ENCODE results near the gene CTIF. TPM values are rescaled to one million over a fixed set of nuclear protein-coding genes. Genes with fewer than 3 reads are reported as not detected.

The CTIF gene
- polyA plus RNA-seq, 4 donors, result 8.1 to 22.6 (median 11.3) TPM

GRCh38 chr18:48872234-48873145 lies 333.7 kb downstream of the CTIF start:
- no peak for FAIRE-seq
- no peaks in the 10 kb centered on the region for H3K9me3 ChIP-seq (ENCODE audit: control insufficient read depth in 2 of 2, insufficient read depth in 1 of 2, low read depth in 1 of 2, low read length in 1 of 2)
- WGBS, 3 donors, result 78 to 87% (median 83%) methylated on average over 20 of the region's 20 CpGs

GRCh38 chr18:48874233-48874632 lies 335.4 kb downstream of the CTIF start:
- no peak for FAIRE-seq
- 75 to 92% (median 81%) methylated on average over 5 of the region's 5 CpGs for WGBS, 3 donors

More at GRCh38 chr18:48872234-48873145, 333.7 kb downstream of the CTIF start:
- peaks cover 0 to 14% (median 0%) of the 10 kb centered on the region in 3 donors for H3K4me1 ChIP-seq (ENCODE audit: control insufficient read depth in 3 of 3, insufficient read depth in 2 of 3, low read depth in 1 of 3, low read length in 2 of 3)
- H3K27ac ChIP-seq (ENCODE audit: low read depth in 1 of 3, low read length in 2 of 3), result no peak overlapping the region
- no peak for DNase-seq
- H3K27me3 ChIP-seq (ENCODE audit: control insufficient read depth in 3 of 3, insufficient read depth in 3 of 3, low read length in 3 of 3), result no peaks in the 10 kb centered on the region
- no peak overlapping the region for H3K4me3 ChIP-seq (ENCODE audit: low read depth in 1 of 3, low read length in 3 of 3)
- no peaks in the 10 kb centered on the region for H3K36me3 ChIP-seq (ENCODE audit: control insufficient read depth in 3 of 3, insufficient read depth in 2 of 3, low read depth in 1 of 3, low read length in 3 of 3)

DNA sequence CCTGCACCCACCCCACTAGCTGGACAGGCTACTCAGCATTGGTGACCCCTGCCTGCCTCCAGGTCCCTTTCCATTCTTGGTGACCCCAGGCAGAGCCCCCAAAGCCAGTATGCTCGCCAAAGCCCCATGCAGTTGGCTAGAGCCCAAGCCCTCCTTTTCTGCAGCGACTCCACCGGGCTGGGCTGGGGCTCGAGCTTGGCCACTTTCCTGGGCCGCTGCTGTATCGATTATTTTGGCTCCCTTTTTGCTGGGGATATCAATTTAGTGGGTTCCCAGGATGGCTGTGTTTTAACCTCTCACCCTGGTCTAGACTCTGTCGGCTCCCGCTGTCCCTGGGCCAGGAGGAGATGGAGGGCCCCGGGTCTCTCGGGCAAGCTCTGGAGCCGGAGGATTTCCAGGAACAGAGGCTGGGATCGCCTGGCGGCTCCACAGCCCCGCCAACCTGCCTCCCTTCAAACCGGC lies 335.9 kb downstream of the CTIF start:
- peaks cover 0 to 17% (median 0%) of the 10 kb centered on the region in 3 donors for H3K4me1 ChIP-seq (ENCODE audit: control insufficient read depth in 3 of 3, insufficient read depth in 2 of 3, low read depth in 1 of 3, low read length in 2 of 3)
- H3K27ac ChIP-seq (ENCODE audit: low read depth in 1 of 3, low read length in 2 of 3), result no peak overlapping the region
- 87 to 92% (median 90%) methylated on average over 15 of the region's 15 CpGs for WGBS, 3 donors
- H3K4me3 ChIP-seq (ENCODE audit: low read depth in 1 of 3, low read length in 3 of 3), result no peak overlapping the region
- H3K27me3 ChIP-seq (ENCODE audit: control insufficient read depth in 3 of 3, insufficient read depth in 3 of 3, low read length in 3 of 3), result no peaks in the 10 kb centered on the region
- DNase-seq (no peak), FAIRE-seq (no peak)
- no peaks in the 10 kb centered on the region for H3K36me3 ChIP-seq (ENCODE audit: control insufficient read depth in 3 of 3, insufficient read depth in 2 of 3, low read depth in 1 of 3, low read length in 3 of 3)
- H3K9me3 ChIP-seq (ENCODE audit: control insufficient read depth in 2 of 2, insufficient read depth in 1 of 2, low read depth in 1 of 2, low read length in 1 of 2), result no peaks in the 10 kb centered on the region

More at GRCh38 chr18:48874233-48874632, 335.4 kb downstream of the CTIF start:
- Histone ChIP-seq H3K36me3 (ENCODE audit: control insufficient read depth in 3 of 3, insufficient read depth in 2 of 3, low read depth in 1 of 3, low read length in 3 of 3) (no peaks in the 10 kb centered on the region), H3K27ac (ENCODE audit: low read depth in 1 of 3, low read length in 2 of 3) (no peak overlapping the region), H3K4me1 (ENCODE audit: control insufficient read depth in 3 of 3, insufficient read depth in 2 of 3, low read depth in 1 of 3, low read length in 2 of 3) (peaks cover 0 to 14% (median 0%) of the 10 kb centered on the region in 3 donors), H3K27me3 (ENCODE audit: control insufficient read depth in 3 of 3, insufficient read depth in 3 of 3, low read length in 3 of 3) (no peaks in the 10 kb centered on the region), H3K4me3 (ENCODE audit: low read depth in 1 of 3, low read length in 3 of 3) (no peak overlapping the region), H3K9me3 (ENCODE audit: control insufficient read depth in 2 of 2, insufficient read depth in 1 of 2, low read depth in 1 of 2, low read length in 1 of 2) (no peaks in the 10 kb centered on the region)
- DNase-seq, result no peak

DNA sequence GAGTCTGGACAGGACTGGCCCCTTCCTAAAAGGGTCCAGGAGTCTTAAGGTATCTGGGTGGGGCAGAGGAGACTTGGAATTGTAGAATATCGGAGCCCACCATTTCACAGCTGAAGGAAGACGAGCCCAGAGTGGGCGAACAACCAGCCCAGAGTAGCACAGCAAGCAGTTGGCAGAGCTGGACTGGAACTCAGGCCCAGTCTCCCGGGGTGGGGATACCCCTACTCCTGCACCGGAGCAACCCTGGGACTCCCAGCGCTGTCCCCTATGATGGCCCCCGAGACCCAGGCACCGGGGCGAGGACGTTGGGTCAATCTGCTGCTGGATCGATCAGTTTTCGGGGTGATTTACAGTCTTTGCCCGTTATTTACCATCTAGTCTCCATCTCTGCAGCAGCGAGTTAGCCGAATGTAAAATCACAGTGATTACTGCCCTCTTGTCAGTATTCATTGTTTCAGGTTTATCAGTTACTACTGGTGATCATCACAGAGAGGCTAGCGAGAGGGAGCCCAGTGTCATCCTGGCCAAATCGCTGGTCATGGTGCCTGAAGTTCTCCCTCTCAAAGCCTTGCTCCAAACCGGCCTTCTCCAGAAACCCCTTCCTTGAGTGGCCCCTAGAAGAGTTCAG lies 336.6 kb downstream of the CTIF start:
- WGBS, 3 donors, result 89 to 93% (median 90%) methylated on average over 18 of the region's 18 CpGs
- Histone ChIP-seq H3K27me3 (ENCODE audit: control insufficient read depth in 3 of 3, insufficient read depth in 3 of 3, low read length in 3 of 3) (no peaks in the 10 kb centered on the region), H3K36me3 (ENCODE audit: control insufficient read depth in 3 of 3, insufficient read depth in 2 of 3, low read depth in 1 of 3, low read length in 3 of 3) (no peaks in the 10 kb centered on the region), H3K4me3 (ENCODE audit: low read depth in 1 of 3, low read length in 3 of 3) (no peak overlapping the region), H3K27ac (ENCODE audit: low read depth in 1 of 3, low read length in 2 of 3) (no peak overlapping the region), H3K9me3 (ENCODE audit: control insufficient read depth in 2 of 2, insufficient read depth in 1 of 2, low read depth in 1 of 2, low read length in 1 of 2) (peaks cover 0 to 3% of the 10 kb centered on the region in 2 donors), H3K4me1 (ENCODE audit: control insufficient read depth in 3 of 3, insufficient read depth in 2 of 3, low read depth in 1 of 3, low read length in 2 of 3) (peaks cover 0 to 17% (median 0%) of the 10 kb centered on the region in 3 donors)
- no peak for DNase-seq
- no peak for FAIRE-seq

- no peak for DNase-seq
- Histone ChIP-seq H3K4me1 (ENCODE audit: control insufficient read depth in 3 of 3, insufficient read depth in 2 of 3, low read depth in 1 of 3, low read length in 2 of 3) (peaks cover 0 to 17% (median 0%) of the 10 kb centered on the region in 3 donors), H3K9me3 (ENCODE audit: control insufficient read depth in 2 of 2, insufficient read depth in 1 of 2, low read depth in 1 of 2, low read length in 1 of 2) (peaks cover 0 to 9% of the 10 kb centered on the region in 2 donors), H3K36me3 (ENCODE audit: control insufficient read depth in 3 of 3, insufficient read depth in 2 of 3, low read depth in 1 of 3, low read length in 3 of 3) (no peaks in the 10 kb centered on the region), H3K27ac (ENCODE audit: low read depth in 1 of 3, low read length in 2 of 3) (no peak overlapping the region), H3K4me3 (ENCODE audit: low read depth in 1 of 3, low read length in 3 of 3) (no peak overlapping the region), H3K27me3 (ENCODE audit: control insufficient read depth in 3 of 3, insufficient read depth in 3 of 3, low read length in 3 of 3) (no peaks in the 10 kb centered on the region)
- FAIRE-seq, result no peak
- WGBS, 3 donors, result 72 to 83% (median 77%) methylated on average over 15 of the region's 15 CpGs
Measured at GRCh38 chr18:48875942-48876511, 337.2 kb downstream of the CTIF start.

DNA sequence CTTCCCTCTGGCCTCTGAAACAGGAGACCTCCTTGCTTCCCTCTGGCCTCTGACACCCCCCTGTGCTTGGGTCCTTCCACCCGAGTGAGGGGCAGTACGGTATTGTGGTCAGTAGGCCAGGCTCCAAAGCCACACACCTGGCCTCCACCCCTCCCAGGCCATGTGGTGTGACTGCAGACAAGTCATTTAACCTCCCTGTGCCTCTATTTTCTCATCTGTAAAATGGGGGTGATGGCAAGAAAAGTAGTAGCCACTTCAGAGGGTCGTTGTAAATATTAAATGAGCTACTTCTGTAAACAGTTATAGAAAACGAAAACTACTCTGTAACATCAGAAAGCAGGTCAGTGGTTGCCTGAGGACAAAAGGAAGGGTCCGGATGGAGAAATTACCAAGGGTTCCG lies 337.8 kb downstream of the CTIF start:
- 88 to 92% (median 90%) methylated on average over 6 of the region's 6 CpGs for WGBS, 3 donors
- DNase-seq, result no peak

DNA sequence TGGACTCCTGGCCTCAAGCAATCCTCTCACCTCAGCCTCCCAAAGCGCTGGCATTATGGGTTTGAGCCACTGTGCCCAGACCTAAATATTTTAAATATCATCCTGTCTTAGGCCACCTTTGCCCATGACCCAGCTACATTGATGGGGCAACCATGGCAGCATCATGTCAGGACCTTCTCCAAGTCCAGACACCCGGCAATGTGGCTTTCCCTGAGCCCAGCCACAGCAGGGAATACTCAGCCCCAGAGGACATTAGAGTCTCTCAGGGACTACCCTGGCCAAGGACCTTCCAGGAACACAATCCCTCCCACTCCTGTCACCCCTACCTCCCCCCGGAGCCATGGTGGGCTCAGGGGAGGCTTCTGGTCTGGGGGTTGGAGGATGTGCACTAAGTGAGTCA lies 339.1 kb downstream of the CTIF start:
- 87 to 93% (median 92%) methylated on average over 3 of the region's 3 CpGs for WGBS, 3 donors
- FAIRE-seq (no peak), DNase-seq (no peak)
- Histone ChIP-seq H3K9me3 (ENCODE audit: control insufficient read depth in 2 of 2, insufficient read depth in 1 of 2, low read depth in 1 of 2, low read length in 1 of 2) (peaks cover 0 to 13% of the 10 kb centered on the region in 2 donors), H3K36me3 (ENCODE audit: control insufficient read depth in 3 of 3, insufficient read depth in 2 of 3, low read depth in 1 of 3, low read length in 3 of 3) (no peaks in the 10 kb centered on the region), H3K27ac (ENCODE audit: low read depth in 1 of 3, low read length in 2 of 3) (no peak overlapping the region), H3K4me1 (ENCODE audit: control insufficient read depth in 3 of 3, insufficient read depth in 2 of 3, low read depth in 1 of 3, low read length in 2 of 3) (peaks cover 0 to 15% (median 0%) of the 10 kb centered on the region in 3 donors), H3K27me3 (ENCODE audit: control insufficient read depth in 3 of 3, insufficient read depth in 3 of 3, low read length in 3 of 3) (no peaks in the 10 kb centered on the region), H3K4me3 (ENCODE audit: low read depth in 1 of 3, low read length in 3 of 3) (no peak overlapping the region)

More for the DNA sequence above, 337.8 kb downstream of the CTIF start:
- no peak for FAIRE-seq
- Histone ChIP-seq H3K4me1 (ENCODE audit: control insufficient read depth in 3 of 3, insufficient read depth in 2 of 3, low read depth in 1 of 3, low read length in 2 of 3) (peaks cover 0 to 17% (median 0%) of the 10 kb centered on the region in 3 donors), H3K27me3 (ENCODE audit: control insufficient read depth in 3 of 3, insufficient read depth in 3 of 3, low read length in 3 of 3) (no peaks in the 10 kb centered on the region), H3K36me3 (ENCODE audit: control insufficient read depth in 3 of 3, insufficient read depth in 2 of 3, low read depth in 1 of 3, low read length in 3 of 3) (no peaks in the 10 kb centered on the region), H3K27ac (ENCODE audit: low read depth in 1 of 3, low read length in 2 of 3) (no peak overlapping the region), H3K9me3 (ENCODE audit: control insufficient read depth in 2 of 2, insufficient read depth in 1 of 2, low read depth in 1 of 2, low read length in 1 of 2) (peaks cover 0 to 11% of the 10 kb centered on the region in 2 donors), H3K4me3 (ENCODE audit: low read depth in 1 of 3, low read length in 3 of 3) (no peak overlapping the region)

- Histone ChIP-seq H3K27me3 (ENCODE audit: control insufficient read depth in 3 of 3, insufficient read depth in 3 of 3, low read length in 3 of 3) (no peaks in the 10 kb centered on the region), H3K9me3 (ENCODE audit: control insufficient read depth in 2 of 2, insufficient read depth in 1 of 2, low read depth in 1 of 2, low read length in 1 of 2) (peaks cover 0 to 13% of the 10 kb centered on the region in 2 donors), H3K36me3 (ENCODE audit: control insufficient read depth in 3 of 3, insufficient read depth in 2 of 3, low read depth in 1 of 3, low read length in 3 of 3) (no peaks in the 10 kb centered on the region), H3K4me1 (ENCODE audit: control insufficient read depth in 3 of 3, insufficient read depth in 2 of 3, low read depth in 1 of 3, low read length in 2 of 3) (peaks cover 0 to 10% (median 0%) of the 10 kb centered on the region in 3 donors), H3K27ac (ENCODE audit: low read depth in 1 of 3, low read length in 2 of 3) (no peak overlapping the region), H3K4me3 (ENCODE audit: low read depth in 1 of 3, low read length in 3 of 3) (no peak overlapping the region)
- WGBS, 3 donors, result 71 to 74% (median 74%) methylated on average over 12 of the region's 12 CpGs
- DNase-seq, result no peak
- no peak for FAIRE-seq
Measured at GRCh38 chr18:48878471-48878870, 339.6 kb downstream of the CTIF start.

Data from small intestine (tissue), 7 donors.